GM23338 (cell line): ENCODE measurements around the gene SLC22A4. TPM values are rescaled to one million over a fixed set of nuclear protein-coding genes. Genes with fewer than 3 reads are reported as not detected.

Source experiments
- ATAC-seq: fragments of 200-7000 bp; cut with Tn5 transposase; 3 replicates; pipeline ENCODE4 v1.9.1; 2020
- DNase-seq: peaks from one replicate; pipeline ENCODE4 v3.0.0-alpha.2; 2015; ENCODE audit warnings: low spot score
- H2AFZ ChIP-seq: fragments of 200-600 bp; sonication (generic); 2 replicates; pipeline ENCODE4 v1.8.0; 2016; ENCODE audit warnings: antibody characterized with exemption, mild to moderate bottlenecking, moderate library complexity
- H3F3A ChIP-seq: fragments of 200-600 bp; sonication (generic); replicated peaks from 2 replicates; pipeline ENCODE4 v1.8.0; 2017; ENCODE audit warnings: antibody characterized with exemption, mixed run types, low read depth
- H3K27ac ChIP-seq: fragments of 200-600 bp; sonication (generic); 2 replicates; pipeline ENCODE4 v1.6.1; 2016; ENCODE audit warnings: low read depth
- H3K27me3 ChIP-seq: fragments of 200-600 bp; sonication (generic); 2 replicates; pipeline ENCODE4 v1.8.0; 2016; ENCODE audit warnings: mild to moderate bottlenecking, mixed run types, moderate library complexity; ENCODE audit not compliant: insufficient read depth
- H3K36me3 ChIP-seq: fragments of 200-600 bp; sonication (generic); 2 replicates; pipeline ENCODE4 v1.8.0; 2016; ENCODE audit warnings: mild to moderate bottlenecking; ENCODE audit not compliant: insufficient read depth
- H3K4me1 ChIP-seq: fragments of 200-600 bp; sonication (generic); 2 replicates; pipeline ENCODE4 v1.8.0; 2016; ENCODE audit warnings: mild to moderate bottlenecking, moderate library complexity; ENCODE audit not compliant: insufficient read depth
- H3K4me2 ChIP-seq: fragments of 200-600 bp; sonication (generic); 2 replicates; pipeline ENCODE4 v1.7.1; 2017; ENCODE audit warnings: mixed run types
- H3K4me3 ChIP-seq: fragments of 200-600 bp; sonication (generic); 2 replicates; pipeline ENCODE4 v1.6.1; 2016; ENCODE audit warnings: mixed run types
- H3K79me2 ChIP-seq: fragments of 200-600 bp; sonication (generic); replicated peaks from 2 replicates; pipeline ENCODE4 v1.8.0; 2017; ENCODE audit warnings: mild to moderate bottlenecking; ENCODE audit not compliant: insufficient read depth
- H3K9me2 ChIP-seq: fragments of 200-600 bp; sonication (generic); 2 replicates; pipeline ENCODE4 v1.8.0; 2017; ENCODE audit not compliant: insufficient read depth
- H4K20me1 ChIP-seq: fragments of 200-600 bp; sonication (generic); replicated peaks from 2 replicates; pipeline ENCODE4 v1.8.0; 2017; ENCODE audit warnings: mild to moderate bottlenecking; ENCODE audit not compliant: insufficient read depth
- H3K27ac Mint-ChIP-seq: 2 replicates; pipeline ENCODE4 v1.8.0; 2020; ENCODE audit warnings: inconsistent platforms, mild to moderate bottlenecking, moderate library complexity, mixed read lengths
- H3K27me3 Mint-ChIP-seq: 3 replicates; pipeline ENCODE4 v1.8.0; 2022; ENCODE audit warnings: low read depth, mild to moderate bottlenecking, moderate library complexity, mixed read lengths, inconsistent platforms; ENCODE audit not compliant: insufficient read depth, poor library complexity
- H3K36me3 Mint-ChIP-seq: 3 replicates; pipeline ENCODE4 v1.8.0; 2021; ENCODE audit warnings: low read depth, mild to moderate bottlenecking, inconsistent platforms, moderate library complexity, mixed read lengths
- H3K4me1 Mint-ChIP-seq: 3 replicates; pipeline ENCODE4 v1.8.0; 2020; ENCODE audit warnings: mild to moderate bottlenecking, inconsistent platforms, mixed read lengths
- H3K4me3 Mint-ChIP-seq: 3 replicates; pipeline ENCODE4 v1.8.0; 2021; ENCODE audit warnings: moderate library complexity, mild to moderate bottlenecking, inconsistent platforms, mixed read lengths
- H3K9me3 Mint-ChIP-seq: 3 replicates; pipeline ENCODE4 v1.8.0; 2020; ENCODE audit warnings: moderate library complexity, mild to moderate bottlenecking, inconsistent platforms, mixed read lengths
- CREB1 ChIP-seq: fragments of 250-450 bp; sonication (Bioruptor Pico); IDR thresholded peaks from 2 replicates; pipeline ENCODE4 v1.5.0; 2020; ENCODE audit warnings: low read depth, mild to moderate bottlenecking, moderate library complexity
- EZH2 ChIP-seq: fragments of 200-600 bp; sonication (generic); IDR thresholded peaks from one replicate; pipeline ENCODE4 v1.8.0; 2017; ENCODE audit warnings: antibody characterized with exemption, mild to moderate bottlenecking, low read depth; ENCODE audit not compliant: unreplicated experiment
- EZH2phosphoT487 ChIP-seq: fragments of 200-600 bp; sonication (generic); IDR thresholded peaks from one replicate; pipeline ENCODE4 v1.8.1; 2018; ENCODE audit warnings: antibody characterized with exemption; ENCODE audit not compliant: unreplicated experiment
- JUNB ChIP-seq: IDR thresholded peaks from one replicate; pipeline ENCODE4 v1.6.1; 2016; ENCODE audit warnings: antibody characterized with exemption; ENCODE audit not compliant: unreplicated experiment
- NANOG ChIP-seq: IDR thresholded peaks from 2 replicates; pipeline ENCODE4 v1.6.1; 2016; ENCODE audit warnings: antibody characterized with exemption, borderline replicate concordance
- POLR2AphosphoS5 ChIP-seq: IDR thresholded peaks from 2 replicates; pipeline ENCODE4 v1.6.1; 2016; ENCODE audit warnings: antibody characterized with exemption, low read depth
- STAT1 ChIP-seq: IDR thresholded peaks from one replicate; pipeline ENCODE4 v1.6.1; 2016; ENCODE audit warnings: antibody characterized with exemption; ENCODE audit not compliant: unreplicated experiment
- ZNF114 ChIP-seq: fragments of 250-450 bp; sonication (Bioruptor Pico); IDR thresholded peaks from 2 replicates; pipeline ENCODE4 v1.5.0; 2020; ENCODE audit warnings: mild to moderate bottlenecking, moderate library complexity
- ZNF331 ChIP-seq: fragments of 250-450 bp; sonication (Bioruptor Pico); IDR thresholded peaks from 2 replicates; pipeline ENCODE4 v1.5.0; 2020; ENCODE audit warnings: low read depth, mild to moderate bottlenecking, moderate library complexity
- polyA plus RNA-seq: library from polyadenylated mRNA; unstranded; fragments of >200 nt; fragmentation: Nextera tagmentation; extraction: Ambion mirVana; gene quantifications from 2 replicates; pipeline ENCODE4 v1.2.1, GENCODE V29; 2016
- total RNA-seq: library from RNA; depleted of rRNA; stranded (reverse); fragments of >200 nt; shearing (Covaris generic); gene quantifications from 2 replicates; pipeline ENCODE4 v1.2.3, GENCODE V29; 2014
- TF ChIP-seq, protein P1 (sequence below), 2 experiments: fragments of 200-600 bp in 1 of 2; sonication (generic) in 1 of 2; conservative IDR thresholded peaks; 2 replicates each; pipeline versions ENCODE4 v1.5.1 to v1.6.1; 2016 to 2017; ENCODE audit warnings: antibody characterized with exemption in 2 of 2, low read depth in 2 of 2, mild to moderate bottlenecking in 2 of 2, moderate library complexity in 1 of 2
- TF ChIP-seq, protein P2 (sequence below): IDR thresholded peaks from 2 replicates; pipeline ENCODE4 v1.6.1; 2016; ENCODE audit warnings: antibody characterized with exemption
- TF ChIP-seq, protein P3 (sequence below): fragments of 250-450 bp; sonication (Bioruptor Pico); IDR thresholded peaks from 2 replicates; pipeline ENCODE4 v1.5.0; 2020; ENCODE audit warnings: mild to moderate bottlenecking, moderate library complexity

Gene SLC22A4
- total and polyA plus RNA-seq, 2 experiments from 2014 or later: 0.28 to 0.40 TPM

DNA sequence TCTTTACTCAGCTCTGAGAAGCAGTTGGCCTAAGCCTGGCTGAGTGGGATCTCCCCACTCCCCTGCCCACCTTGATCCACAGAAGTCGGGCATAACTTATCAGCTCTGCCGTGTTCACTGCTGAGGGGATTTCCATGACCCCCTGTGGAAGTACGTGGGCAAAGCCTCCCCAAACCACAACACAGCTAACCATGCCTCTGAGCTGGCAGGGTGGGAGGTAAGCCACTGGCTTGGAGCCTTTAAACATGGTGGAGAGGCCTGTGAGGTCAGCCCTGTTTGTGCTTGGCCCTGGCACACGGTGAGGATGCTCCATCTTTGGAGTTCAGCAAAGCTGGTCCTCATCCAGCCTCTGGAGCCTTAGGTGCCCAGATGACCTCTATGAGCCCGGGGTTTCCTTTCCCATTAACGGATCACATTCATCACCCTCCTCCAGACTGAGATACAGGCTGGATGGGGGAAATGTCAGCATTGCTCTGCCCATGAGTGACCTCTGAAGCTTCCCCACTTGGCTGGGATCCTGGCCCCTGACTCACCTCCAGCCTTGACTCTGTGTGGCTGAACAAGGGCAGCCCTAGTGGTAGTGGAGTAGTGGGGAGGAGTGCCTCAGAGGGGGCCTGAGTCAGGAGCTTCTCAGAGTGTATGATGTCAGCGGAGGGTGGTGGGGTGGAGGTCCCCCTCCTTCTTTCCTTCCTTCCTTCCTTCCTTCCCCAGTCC lies 30.5 kb upstream of the SLC22A4 start (continued):
- TF ChIP-seq EZH2 (no peak), CREB1 (CRISPR knock-in tag) (no peak), ZNF114 (no peak), POLR2AphosphoS5 (no peak), STAT1 (no peak), ZNF331 (no peak), EZH2phosphoT487 (no peak)
- TF ChIP-seq, protein P1, sequence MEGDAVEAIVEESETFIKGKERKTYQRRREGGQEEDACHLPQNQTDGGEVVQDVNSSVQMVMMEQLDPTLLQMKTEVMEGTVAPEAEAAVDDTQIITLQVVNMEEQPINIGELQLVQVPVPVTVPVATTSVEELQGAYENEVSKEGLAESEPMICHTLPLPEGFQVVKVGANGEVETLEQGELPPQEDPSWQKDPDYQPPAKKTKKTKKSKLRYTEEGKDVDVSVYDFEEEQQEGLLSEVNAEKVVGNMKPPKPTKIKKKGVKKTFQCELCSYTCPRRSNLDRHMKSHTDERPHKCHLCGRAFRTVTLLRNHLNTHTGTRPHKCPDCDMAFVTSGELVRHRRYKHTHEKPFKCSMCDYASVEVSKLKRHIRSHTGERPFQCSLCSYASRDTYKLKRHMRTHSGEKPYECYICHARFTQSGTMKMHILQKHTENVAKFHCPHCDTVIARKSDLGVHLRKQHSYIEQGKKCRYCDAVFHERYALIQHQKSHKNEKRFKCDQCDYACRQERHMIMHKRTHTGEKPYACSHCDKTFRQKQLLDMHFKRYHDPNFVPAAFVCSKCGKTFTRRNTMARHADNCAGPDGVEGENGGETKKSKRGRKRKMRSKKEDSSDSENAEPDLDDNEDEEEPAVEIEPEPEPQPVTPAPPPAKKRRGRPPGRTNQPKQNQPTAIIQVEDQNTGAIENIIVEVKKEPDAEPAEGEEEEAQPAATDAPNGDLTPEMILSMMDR (conservative IDR thresholded peaks at IDR 0.05; ENCODE audit: low read depth in 2 of 2): no peak
- TF ChIP-seq, protein P2, sequence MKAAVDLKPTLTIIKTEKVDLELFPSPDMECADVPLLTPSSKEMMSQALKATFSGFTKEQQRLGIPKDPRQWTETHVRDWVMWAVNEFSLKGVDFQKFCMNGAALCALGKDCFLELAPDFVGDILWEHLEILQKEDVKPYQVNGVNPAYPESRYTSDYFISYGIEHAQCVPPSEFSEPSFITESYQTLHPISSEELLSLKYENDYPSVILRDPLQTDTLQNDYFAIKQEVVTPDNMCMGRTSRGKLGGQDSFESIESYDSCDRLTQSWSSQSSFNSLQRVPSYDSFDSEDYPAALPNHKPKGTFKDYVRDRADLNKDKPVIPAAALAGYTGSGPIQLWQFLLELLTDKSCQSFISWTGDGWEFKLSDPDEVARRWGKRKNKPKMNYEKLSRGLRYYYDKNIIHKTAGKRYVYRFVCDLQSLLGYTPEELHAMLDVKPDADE: no peak

DNA sequence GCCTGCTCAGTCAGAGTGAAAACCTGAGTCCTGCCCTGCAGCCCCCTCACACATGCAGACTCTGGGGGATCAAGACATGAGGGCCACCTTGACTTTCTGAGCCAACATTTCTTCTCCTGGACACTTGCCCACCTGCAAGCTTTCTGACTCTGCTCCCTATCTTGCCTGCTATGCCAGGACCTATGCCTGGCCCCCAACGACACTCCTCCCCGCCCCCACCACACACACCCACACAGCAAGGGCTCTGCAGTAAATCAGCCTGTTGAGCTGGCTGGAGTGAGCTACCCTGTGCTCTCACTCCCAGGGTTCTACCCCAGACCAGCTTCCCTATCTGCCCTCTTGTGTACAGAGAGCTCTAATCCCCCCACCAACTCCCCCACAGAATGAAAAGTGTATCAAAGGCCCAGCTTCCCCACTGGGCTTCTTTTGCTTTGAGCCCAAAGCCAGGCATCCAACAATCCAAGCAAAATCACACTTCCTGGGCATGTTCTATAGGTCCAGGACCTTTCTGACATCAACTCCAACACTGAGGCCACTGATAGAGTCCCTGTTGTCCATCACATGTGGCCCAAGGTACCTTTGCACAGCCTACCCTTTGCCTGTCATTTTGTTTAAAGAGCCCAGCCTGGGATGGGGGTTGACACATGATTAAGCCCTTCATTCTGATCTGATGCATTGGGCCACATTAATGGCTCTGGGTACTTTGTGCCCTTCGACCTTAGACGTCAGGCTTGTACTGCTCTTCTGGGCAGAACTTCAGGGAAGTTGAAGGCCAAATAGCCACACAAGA lies 29.5 kb upstream of the SLC22A4 start:
- no peak overlapping the region for H3K4me2 ChIP-seq
- Mint-ChIP-seq H3K27ac (no peak overlapping the region), H3K4me3 (no peak overlapping the region), H3K4me1 (peaks cover 6% of the 10 kb centered on the region), H3K9me3 (no peaks in the 10 kb centered on the region), H3K36me3 (no peaks in the 10 kb centered on the region; the same call in 2 of the 3 replicates), H3K27me3 (peaks cover 13% of the 10 kb centered on the region)
- H3F3A ChIP-seq: no peaks in the 10 kb centered on the region
- ATAC-seq (no peak), DNase-seq (no peak)
- no peaks in the 10 kb centered on the region for H3K9me2 ChIP-seq
- H4K20me1 ChIP-seq: no peaks in the 10 kb centered on the region
- H3K4me1 ChIP-seq: no peaks in the 10 kb centered on the region
- H3K27me3 ChIP-seq: no peaks in the 10 kb centered on the region
- H3K4me3 ChIP-seq: no peak overlapping the region
- H3K27ac ChIP-seq: no peak overlapping the region
- no peak overlapping the region for H2AFZ ChIP-seq
- no peaks in the 10 kb centered on the region for H3K36me3 ChIP-seq
- H3K79me2 ChIP-seq: no peaks in the 10 kb centered on the region
- TF ChIP-seq NANOG (no peak), EZH2phosphoT487 (no peak), EZH2 (no peak), CREB1 (CRISPR knock-in tag) (no peak), JUNB (no peak), ZNF331 (no peak)
- TF ChIP-seq, protein P2: no peak
- TF ChIP-seq, protein P3, sequence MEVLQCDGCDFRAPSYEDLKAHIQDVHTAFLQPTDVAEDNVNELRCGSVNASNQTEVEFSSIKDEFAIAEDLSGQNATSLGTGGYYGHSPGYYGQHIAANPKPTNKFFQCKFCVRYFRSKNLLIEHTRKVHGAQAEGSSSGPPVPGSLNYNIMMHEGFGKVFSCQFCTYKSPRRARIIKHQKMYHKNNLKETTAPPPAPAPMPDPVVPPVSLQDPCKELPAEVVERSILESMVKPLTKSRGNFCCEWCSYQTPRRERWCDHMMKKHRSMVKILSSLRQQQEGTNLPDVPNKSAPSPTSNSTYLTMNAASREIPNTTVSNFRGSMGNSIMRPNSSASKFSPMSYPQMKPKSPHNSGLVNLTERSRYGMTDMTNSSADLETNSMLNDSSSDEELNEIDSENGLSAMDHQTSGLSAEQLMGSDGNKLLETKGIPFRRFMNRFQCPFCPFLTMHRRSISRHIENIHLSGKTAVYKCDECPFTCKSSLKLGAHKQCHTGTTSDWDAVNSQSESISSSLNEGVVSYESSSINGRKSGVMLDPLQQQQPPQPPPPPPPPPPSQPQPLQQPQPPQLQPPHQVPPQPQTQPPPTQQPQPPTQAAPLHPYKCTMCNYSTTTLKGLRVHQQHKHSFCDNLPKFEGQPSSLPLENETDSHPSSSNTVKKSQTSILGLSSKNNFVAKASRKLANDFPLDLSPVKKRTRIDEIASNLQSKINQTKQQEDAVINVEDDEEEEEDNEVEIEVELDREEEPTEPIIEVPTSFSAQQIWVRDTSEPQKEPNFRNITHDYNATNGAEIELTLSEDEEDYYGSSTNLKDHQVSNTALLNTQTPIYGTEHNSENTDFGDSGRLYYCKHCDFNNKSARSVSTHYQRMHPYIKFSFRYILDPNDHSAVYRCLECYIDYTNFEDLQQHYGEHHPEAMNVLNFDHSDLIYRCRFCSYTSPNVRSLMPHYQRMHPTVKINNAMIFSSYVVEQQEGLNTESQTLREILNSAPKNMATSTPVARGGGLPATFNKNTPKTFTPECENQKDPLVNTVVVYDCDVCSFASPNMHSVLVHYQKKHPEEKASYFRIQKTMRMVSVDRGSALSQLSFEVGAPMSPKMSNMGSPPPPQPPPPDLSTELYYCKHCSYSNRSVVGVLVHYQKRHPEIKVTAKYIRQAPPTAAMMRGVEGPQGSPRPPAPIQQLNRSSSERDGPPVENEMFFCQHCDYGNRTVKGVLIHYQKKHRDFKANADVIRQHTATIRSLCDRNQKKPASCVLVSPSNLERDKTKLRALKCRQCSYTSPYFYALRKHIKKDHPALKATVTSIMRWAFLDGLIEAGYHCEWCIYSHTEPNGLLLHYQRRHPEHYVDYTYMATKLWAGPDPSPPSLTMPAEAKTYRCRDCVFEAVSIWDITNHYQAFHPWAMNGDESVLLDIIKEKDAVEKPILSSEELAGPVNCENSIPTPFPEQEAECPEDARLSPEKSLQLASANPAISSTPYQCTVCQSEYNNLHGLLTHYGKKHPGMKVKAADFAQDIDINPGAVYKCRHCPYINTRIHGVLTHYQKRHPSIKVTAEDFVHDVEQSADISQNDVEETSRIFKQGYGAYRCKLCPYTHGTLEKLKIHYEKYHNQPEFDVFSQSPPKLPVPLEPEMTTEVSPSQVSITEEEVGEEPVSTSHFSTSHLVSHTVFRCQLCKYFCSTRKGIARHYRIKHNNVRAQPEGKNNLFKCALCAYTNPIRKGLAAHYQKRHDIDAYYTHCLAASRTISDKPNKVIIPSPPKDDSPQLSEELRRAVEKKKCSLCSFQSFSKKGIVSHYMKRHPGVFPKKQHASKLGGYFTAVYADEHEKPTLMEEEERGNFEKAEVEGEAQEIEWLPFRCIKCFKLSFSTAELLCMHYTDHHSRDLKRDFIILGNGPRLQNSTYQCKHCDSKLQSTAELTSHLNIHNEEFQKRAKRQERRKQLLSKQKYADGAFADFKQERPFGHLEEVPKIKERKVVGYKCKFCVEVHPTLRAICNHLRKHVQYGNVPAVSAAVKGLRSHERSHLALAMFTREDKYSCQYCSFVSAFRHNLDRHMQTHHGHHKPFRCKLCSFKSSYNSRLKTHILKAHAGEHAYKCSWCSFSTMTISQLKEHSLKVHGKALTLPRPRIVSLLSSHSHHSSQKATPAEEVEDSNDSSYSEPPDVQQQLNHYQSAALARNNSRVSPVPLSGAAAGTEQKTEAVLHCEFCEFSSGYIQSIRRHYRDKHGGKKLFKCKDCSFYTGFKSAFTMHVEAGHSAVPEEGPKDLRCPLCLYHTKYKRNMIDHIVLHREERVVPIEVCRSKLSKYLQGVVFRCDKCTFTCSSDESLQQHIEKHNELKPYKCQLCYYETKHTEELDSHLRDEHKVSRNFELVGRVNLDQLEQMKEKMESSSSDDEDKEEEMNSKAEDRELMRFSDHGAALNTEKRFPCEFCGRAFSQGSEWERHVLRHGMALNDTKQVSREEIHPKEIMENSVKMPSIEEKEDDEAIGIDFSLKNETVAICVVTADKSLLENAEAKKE (CRISPR knock-in tag): no peak
